Measurements from ENCODE around the gene GNG11. TPM values are rescaled to one million over a fixed set of nuclear protein-coding genes. Genes with fewer than 3 reads are reported as not detected.

Gene GNG11
- total RNA-seq, 1 experiment from 2014 or later, result not detected

GRCh38 chr7:93926800-93927199 is 5.3 kb downstream of the GNG11 start:
- POLR2A ChIA-PET, result no interaction called here
- intact Hi-C loops (cut with micrococcal nuclease), result no loop called here
- no peaks in the 10 kb centered on the region for H3K9me2 ChIP-seq (ENCODE audit: insufficient read depth)
- no peaks in the 10 kb centered on the region for H3K79me2 ChIP-seq (ENCODE audit: insufficient read depth, low read length)
- no peaks in the 10 kb centered on the region for H3K36me3 ChIP-seq (ENCODE audit: control insufficient read depth in 1 of 2, insufficient read depth in 2 of 2, low read length in 2 of 2)
- DNase-seq (ENCODE audit: low read depth, low spot score) (no peak), ATAC-seq (no peak)
- H3K27me3 ChIP-seq (ENCODE audit: insufficient read depth, low read length), result no peaks in the 10 kb centered on the region
- no TSS peak for BruUV-seq (replicated peaks)
- no peak overlapping the region for H3K27ac ChIP-seq (ENCODE audit: low read depth, low read length)
- H4K20me1 ChIP-seq (ENCODE audit: insufficient read depth), result no peaks in the 10 kb centered on the region
- H3K4me3 ChIP-seq (replicated peaks in 1 of 2; ENCODE audit: low read depth in 1 of 2, low read length in 2 of 2), result no peak overlapping the region
- H3K9ac ChIP-seq (ENCODE audit: low read length), result no peak overlapping the region
- no peaks in the 10 kb centered on the region for H3K4me1 ChIP-seq (ENCODE audit: control insufficient read depth in 1 of 2, insufficient read depth in 2 of 2, low read length in 2 of 2)
- H2AFZ ChIP-seq (ENCODE audit: low read depth, low read length, poor library complexity, severe bottlenecking), result no peak overlapping the region
- H3K4me2 ChIP-seq (ENCODE audit: low read length), result no peak overlapping the region
- RAD21 ChIA-PET (ENCODE audit: low non-redundant PET in 1 of 2, low total read pairs in 2 of 2, uncharacterized antibody in 2 of 2, unreplicated experiment in 2 of 2), result no interaction called here
- no peaks in the 10 kb centered on the region for H3K9me3 ChIP-seq (ENCODE audit: control insufficient read depth in 1 of 2, insufficient read depth in 1 of 2, low read depth in 1 of 2, low read length in 2 of 2)
- TF ChIP-seq ZNF274 (IDR thresholded peaks at IDR 0.05; ENCODE audit: low read depth, low read length), result no peak
- TF ChIP-seq POLR2A (IDR thresholded peaks at IDR 0.05; ENCODE audit: borderline replicate concordance, extremely low read depth, insufficient read depth, insufficient read length), result no peak
- TF ChIP-seq RAD21 (IDR thresholded peaks at IDR 0.05; ENCODE audit: low read depth), result no peak
- no peak for TF ChIP-seq YY1 (IDR thresholded peaks at IDR 0.05; ENCODE audit: extremely low read depth, insufficient replicate concordance, low read depth, low read length)
- TF ChIP-seq REST (IDR thresholded peaks at IDR 0.05; ENCODE audit: low read depth), result no peak
- no peak for TF ChIP-seq CEBPB (IDR thresholded peaks at IDR 0.05; ENCODE audit: low read depth)
- TF ChIP-seq TCF7L2 (IDR thresholded peaks at IDR 0.05; ENCODE audit: borderline replicate concordance, extremely low read depth, insufficient read depth, insufficient read length), result no peak
- TF ChIP-seq SP1 (IDR thresholded peaks at IDR 0.05; ENCODE audit: low read depth), result no peak
- no peak for TF ChIP-seq MAX (IDR thresholded peaks at IDR 0.05)
- no peak for TF ChIP-seq SIN3A (IDR thresholded peaks at IDR 0.05; ENCODE audit: low read depth)
- no peak for TF ChIP-seq ZBTB33 (IDR thresholded peaks at IDR 0.05; ENCODE audit: extremely low read depth, insufficient replicate concordance, low read length)
- TF ChIP-seq FOSL1 (IDR thresholded peaks at IDR 0.05; ENCODE audit: low read depth), result no peak
- no peak for TF ChIP-seq ELF1 (IDR thresholded peaks at IDR 0.05; ENCODE audit: borderline replicate concordance, low read depth)
- CTCF ChIA-PET, result no interaction called here

All from HCT116 (cell line).